Effector memory CD8-positive, alpha-beta T cell (primary cell): Measurements from ENCODE around the gene BAIAP2.

Source experiments
- ATAC-seq: fragments of 150-1000 bp; cut with Tn5 transposase; replicated peaks from 2 replicates; pipeline ENCODE4 v1.10.0; 2021; ENCODE audit warnings: mild to moderate bottlenecking, moderate library complexity
- DNase-seq, 3 experiments: peaks; one replicate each; pipeline ENCODE4 v3.0.0; 2021
- H3K27ac Mint-ChIP-seq, 2 donors: one replicate each; pipeline ENCODE4 v1.8.0; 2022; ENCODE audit warnings: mild to moderate bottlenecking in 2 of 2, mixed read lengths in 2 of 2, moderate library complexity in 2 of 2
- H3K27me3 Mint-ChIP-seq, 2 donors: one replicate each; pipeline ENCODE4 v1.8.0; 2022; ENCODE audit warnings: mixed read lengths in 2 of 2
- H3K36me3 Mint-ChIP-seq: one replicate; pipeline ENCODE4 v1.8.0; 2022; ENCODE audit warnings: mild to moderate bottlenecking, moderate library complexity, mixed read lengths; ENCODE audit not compliant: insufficient read depth
- H3K4me1 Mint-ChIP-seq, 2 donors: one replicate each; pipeline ENCODE4 v1.8.0; 2022; ENCODE audit warnings: low read depth in 2 of 2, mixed read lengths in 2 of 2
- H3K4me3 Mint-ChIP-seq, 2 donors: one replicate each; pipeline ENCODE4 v1.8.0; 2022; ENCODE audit warnings: mild to moderate bottlenecking in 2 of 2, mixed read lengths in 2 of 2, moderate library complexity in 2 of 2
- H3K9me3 Mint-ChIP-seq, 2 donors: one replicate each; pipeline ENCODE4 v1.8.0; 2022; ENCODE audit warnings: mixed read lengths in 2 of 2

The BAIAP2 gene

GRCh38 chr17:81050645-81051625 is 16.0 kb downstream of the BAIAP2 start:
- Mint-ChIP-seq H3K4me1 (peaks cover 11 to 14% of the 10 kb centered on the region in 2 donors), H3K27me3 (no peaks in the 10 kb centered on the region), H3K9me3 (no peaks in the 10 kb centered on the region), H3K36me3 (peaks cover 24% of the 10 kb centered on the region), H3K27ac (peak overlapping the region in 1 of 2 donors; percentile 59), H3K4me3 (peak overlapping the region in 1 of 2 donors; percentile 61)
- DNase-seq, result no peak
- ATAC-seq, result no peak

GRCh38 chr17:81052199-81052997 is 17.4 kb downstream of the BAIAP2 start:
- DNase-seq (no peak), ATAC-seq (no peak)
- Mint-ChIP-seq H3K36me3 (peaks cover 23% of the 10 kb centered on the region), H3K27me3 (no peaks in the 10 kb centered on the region), H3K4me1 (peaks cover 11 to 14% of the 10 kb centered on the region in 2 donors), H3K4me3 (no peak overlapping the region), H3K9me3 (no peaks in the 10 kb centered on the region), H3K27ac (no peak overlapping the region)

- no peak overlapping the region for H3K4me3 Mint-ChIP-seq
- DNase-seq (no peak), ATAC-seq (no peak)
- peaks cover 11 to 14% of the 10 kb centered on the region in 2 donors for H3K4me1 Mint-ChIP-seq
- H3K27me3 Mint-ChIP-seq, result no peaks in the 10 kb centered on the region
- peaks cover 27% of the 10 kb centered on the region for H3K36me3 Mint-ChIP-seq
- H3K27ac Mint-ChIP-seq, result no peak overlapping the region
- no peaks in the 10 kb centered on the region for H3K9me3 Mint-ChIP-seq
Measured at GRCh38 chr17:81053041-81053970, 18.4 kb downstream of the BAIAP2 start.

- ATAC-seq (no peak), DNase-seq (no peak)
- peaks cover 23% of the 10 kb centered on the region for H3K36me3 Mint-ChIP-seq
- H3K9me3 Mint-ChIP-seq, result no peaks in the 10 kb centered on the region
- H3K27me3 Mint-ChIP-seq, result no peaks in the 10 kb centered on the region
- no peak overlapping the region for H3K4me3 Mint-ChIP-seq
- peaks cover 4 to 6% of the 10 kb centered on the region in 2 donors for H3K4me1 Mint-ChIP-seq
- peak overlapping the region in 1 of 2 donors; percentile 51 for H3K27ac Mint-ChIP-seq
Measured at GRCh38 chr17:81054308-81054707, 19.4 kb downstream of the BAIAP2 start.

GRCh38 chr17:81054881-81055370 is 20.0 kb downstream of the BAIAP2 start:
- Mint-ChIP-seq H3K27ac (peak overlapping the region in 1 of 2 donors; percentile 51), H3K36me3 (peaks cover 23% of the 10 kb centered on the region), H3K4me1 (peaks cover 0 to 4% of the 10 kb centered on the region in 2 donors)

GRCh38 chr17:81056312-81056711 is 21.4 kb downstream of the BAIAP2 start:
- Mint-ChIP-seq H3K27ac (no peak overlapping the region), H3K27me3 (no peaks in the 10 kb centered on the region), H3K4me3 (no peak overlapping the region), H3K36me3 (peaks cover 17% of the 10 kb centered on the region), H3K9me3 (no peaks in the 10 kb centered on the region), H3K4me1 (no peaks in the 10 kb centered on the region)
- ATAC-seq (no peak), DNase-seq (no peak)

More at GRCh38 chr17:81054881-81055370, 20.0 kb downstream of the BAIAP2 start:
- H3K9me3 Mint-ChIP-seq, result no peaks in the 10 kb centered on the region
- H3K4me3 Mint-ChIP-seq, result no peak overlapping the region
- ATAC-seq, result no peak
- no peaks in the 10 kb centered on the region for H3K27me3 Mint-ChIP-seq
- no peak for DNase-seq

- Mint-ChIP-seq H3K9me3 (no peaks in the 10 kb centered on the region), H3K27ac (peak overlapping the region in 1 of 2 donors; percentile 65), H3K27me3 (no peaks in the 10 kb centered on the region), H3K36me3 (peaks cover 17% of the 10 kb centered on the region), H3K4me3 (no peak overlapping the region), H3K4me1 (no peaks in the 10 kb centered on the region)
- DNase-seq, result no peak
- ATAC-seq, result no peak
Measured at GRCh38 chr17:81057079-81057730, 22.3 kb downstream of the BAIAP2 start.

GRCh38 chr17:81057777-81058176 is 22.8 kb downstream of the BAIAP2 start:
- ATAC-seq, result no peak
- no peaks in the 10 kb centered on the region for H3K27me3 Mint-ChIP-seq
- no peaks in the 10 kb centered on the region for H3K9me3 Mint-ChIP-seq
- peak overlapping the region in 1 of 2 donors; percentile 65 for H3K27ac Mint-ChIP-seq
- peaks cover 22% of the 10 kb centered on the region for H3K36me3 Mint-ChIP-seq
- DNase-seq, result no peak
- no peak overlapping the region for H3K4me3 Mint-ChIP-seq
- no peaks in the 10 kb centered on the region for H3K4me1 Mint-ChIP-seq

GRCh38 chr17:81058263-81058871 is 23.4 kb downstream of the BAIAP2 start:
- no peak overlapping the region for H3K4me3 Mint-ChIP-seq
- peaks cover 22% of the 10 kb centered on the region for H3K36me3 Mint-ChIP-seq
- DNase-seq, result no peak
- H3K9me3 Mint-ChIP-seq, result no peaks in the 10 kb centered on the region
- peak overlapping the region in 1 of 2 donors; percentile 65 for H3K27ac Mint-ChIP-seq
- H3K27me3 Mint-ChIP-seq, result no peaks in the 10 kb centered on the region
- ATAC-seq, result no peak
- no peaks in the 10 kb centered on the region for H3K4me1 Mint-ChIP-seq

GRCh38 chr17:81059026-81059425 is 24.1 kb downstream of the BAIAP2 start:
- Mint-ChIP-seq H3K27me3 (no peaks in the 10 kb centered on the region), H3K4me3 (no peak overlapping the region), H3K27ac (no peak overlapping the region), H3K4me1 (peaks cover 0 to under 1% of the 10 kb centered on the region in 2 donors), H3K9me3 (no peaks in the 10 kb centered on the region), H3K36me3 (peaks cover 22% of the 10 kb centered on the region)
- DNase-seq, result no peak
- ATAC-seq, result no peak

- no peak for ATAC-seq
- no peaks in the 10 kb centered on the region for H3K27me3 Mint-ChIP-seq
- H3K9me3 Mint-ChIP-seq, result no peaks in the 10 kb centered on the region
- H3K4me3 Mint-ChIP-seq, result no peak overlapping the region
- H3K27ac Mint-ChIP-seq, result no peak overlapping the region
- peaks cover 21% of the 10 kb centered on the region for H3K36me3 Mint-ChIP-seq
- peaks cover 0 to 4% of the 10 kb centered on the region in 2 donors for H3K4me1 Mint-ChIP-seq
- DNase-seq, result no peak
Measured at GRCh38 chr17:81060416-81060815, 25.5 kb downstream of the BAIAP2 start.
